GM18505 (cell line): ENCODE data around the gene C17orf107.

ENCODE experiments used
- ATAC-seq: cut with Tn5 transposase; IDR thresholded peaks from one replicate; pipeline ENCODE4 v1.9.1; 2021; ENCODE audit not compliant: unreplicated experiment
- POLR2A ChIP-seq: IDR thresholded peaks from 4 replicates; pipeline ENCODE4 v1.6.1; 2011; ENCODE audit warnings: borderline replicate concordance; ENCODE audit not compliant: insufficient read depth, insufficient read length; ENCODE audit errors: extremely low read depth

C17orf107 gene

GRCh38 chr17:4887581-4887980, 11.8 kb upstream of the C17orf107 start:
- ATAC-seq = no peak

GRCh38 chr17:4891411-4892410, 7.6 kb upstream of the C17orf107 start:
- TF ChIP-seq POLR2A = no peak
- no peak for ATAC-seq

More at GRCh38 chr17:4887581-4887980, 11.8 kb upstream of the C17orf107 start:
- TF ChIP-seq POLR2A = no peak

- ATAC-seq = no peak
- no peak for TF ChIP-seq POLR2A
Observed at GRCh38 chr17:4892499-4893221, 6.7 kb upstream of the C17orf107 start.

GRCh38 chr17:4893272-4893671, 6.1 kb upstream of the C17orf107 start:
- no peak for TF ChIP-seq POLR2A
- ATAC-seq = no peak

- no peak for ATAC-seq
- TF ChIP-seq POLR2A = no peak
Observed at GRCh38 chr17:4893721-4894560, 5.4 kb upstream of the C17orf107 start.

- no peak for ATAC-seq
- no peak for TF ChIP-seq POLR2A
Observed at GRCh38 chr17:4895121-4895520, 4.2 kb upstream of the C17orf107 start.

- no peak for ATAC-seq
- TF ChIP-seq POLR2A = no peak
Observed at GRCh38 chr17:4895657-4896331, 3.5 kb upstream of the C17orf107 start.

- no peak for TF ChIP-seq POLR2A
- no peak for ATAC-seq
Observed at GRCh38 chr17:4896332-4897197, 2.8 kb upstream of the C17orf107 start.

GRCh38 chr17:4897198-4897687, 2.1 kb upstream of the C17orf107 start:
- no peak for TF ChIP-seq POLR2A
- ATAC-seq = no peak

GRCh38 chr17:4897785-4898184, 1.6 kb upstream of the C17orf107 start:
- no peak for ATAC-seq
- TF ChIP-seq POLR2A = no peak

- no peak for ATAC-seq
- TF ChIP-seq POLR2A = no peak
Observed at GRCh38 chr17:4898351-4898750, 985 bp upstream of the C17orf107 start.
